Activated naive CD4-positive, alpha-beta T cell treated with anti-CD3 and anti-CD28 coated beads, Interleukin-2, amount 50 U/mL, for 72 hours (primary cell): ENCODE data around the gene ACSM5. TPM values are rescaled to one million over a fixed set of nuclear protein-coding genes. Genes with fewer than 3 reads are reported as not detected.
"Not testable (repeated sequence)": the region's sequence is repeated elsewhere in the genome, so short reads cannot be mapped to it uniquely, and the experiment has no call there.

ENCODE experiments used
- ATAC-seq, 2 donors: fragments of 150-1000 bp; cut with Tn5 transposase; 2 replicates each; pipeline ENCODE4 v1.10.0; 2021; ENCODE audit warnings: mild to moderate bottlenecking in 2 of 2, moderate library complexity in 2 of 2
- DNase-seq, 2 donors: peaks; one replicate each; pipeline ENCODE4 v3.0.0; 2021 to 2022; ENCODE audit warnings: low spot score in 2 of 2
- H3K27ac Mint-ChIP-seq, 2 donors: one replicate each; pipeline ENCODE4 v1.8.0; 2022; ENCODE audit warnings: mild to moderate bottlenecking in 2 of 2, mixed read lengths in 2 of 2
- H3K36me3 Mint-ChIP-seq, 2 donors: one replicate each; pipeline ENCODE4 v1.8.0; 2022; ENCODE audit warnings: mixed read lengths in 2 of 2
- H3K9me3 Mint-ChIP-seq, 2 donors: one replicate each; pipeline ENCODE4 v1.8.0; 2022; ENCODE audit warnings: mixed read lengths in 2 of 2
- total RNA-seq, 2 donors: library from RNA; stranded (reverse); gene quantifications; one replicate each; pipeline ENCODE4 v1.2.3, GENCODE V29; 2022

ACSM5 gene
- total RNA-seq, 2 donors from 2014 or later = not detected

- no peak for ATAC-seq
- Mint-ChIP-seq H3K27ac (no peak overlapping the region), H3K36me3 (no peaks in the 10 kb centered on the region), H3K9me3 (no peaks in the 10 kb centered on the region)
- no peak for DNase-seq
Measured at GRCh38 chr16:20393801-20394577, 15.3 kb upstream of the ACSM5 start.

GRCh38 chr16:20395946-20396345 is 13.4 kb upstream of the ACSM5 start:
- DNase-seq (no peak), ATAC-seq (no peak)
- H3K9me3 Mint-ChIP-seq = no peaks in the 10 kb centered on the region
- H3K27ac Mint-ChIP-seq = no peak overlapping the region
- no peaks in the 10 kb centered on the region for H3K36me3 Mint-ChIP-seq

GRCh38 chr16:20396846-20397467 is 12.4 kb upstream of the ACSM5 start:
- ATAC-seq = no peak
- H3K9me3 Mint-ChIP-seq = no peaks in the 10 kb centered on the region
- H3K27ac Mint-ChIP-seq = no peak overlapping the region
- H3K36me3 Mint-ChIP-seq = no peaks in the 10 kb centered on the region
- no peak for DNase-seq

- Mint-ChIP-seq H3K9me3 (no peaks in the 10 kb centered on the region), H3K27ac (no peak overlapping the region), H3K36me3 (no peaks in the 10 kb centered on the region)
- DNase-seq (no peak), ATAC-seq (no peak)
Measured at GRCh38 chr16:20397468-20398074, 11.8 kb upstream of the ACSM5 start.

- no peak overlapping the region for H3K27ac Mint-ChIP-seq
- no peaks in the 10 kb centered on the region for H3K36me3 Mint-ChIP-seq
- ATAC-seq (no peak), DNase-seq (no peak)
- H3K9me3 Mint-ChIP-seq = no peaks in the 10 kb centered on the region
Measured at GRCh38 chr16:20398603-20399002, 10.7 kb upstream of the ACSM5 start.

- no peak for ATAC-seq
- H3K27ac Mint-ChIP-seq = no peak overlapping the region
- no peaks in the 10 kb centered on the region for H3K36me3 Mint-ChIP-seq
- DNase-seq = no peak
- H3K9me3 Mint-ChIP-seq = no peaks in the 10 kb centered on the region
Measured at GRCh38 chr16:20399185-20399584, 10.1 kb upstream of the ACSM5 start.

GRCh38 chr16:20401066-20401465 is 8.3 kb upstream of the ACSM5 start:
- DNase-seq (no peak), ATAC-seq (no peak)
- Mint-ChIP-seq H3K36me3 (no peaks in the 10 kb centered on the region), H3K9me3 (no peaks in the 10 kb centered on the region), H3K27ac (no peak overlapping the region)

- ATAC-seq = no peak
- Mint-ChIP-seq H3K36me3 (no peaks in the 10 kb centered on the region), H3K9me3 (no peaks in the 10 kb centered on the region), H3K27ac (no peak overlapping the region)
- DNase-seq = no peak
Measured at GRCh38 chr16:20401475-20402016, 7.8 kb upstream of the ACSM5 start.

GRCh38 chr16:20402651-20403050 is 6.7 kb upstream of the ACSM5 start:
- ATAC-seq (no peak), DNase-seq (no peak)
- no peaks in the 10 kb centered on the region for H3K36me3 Mint-ChIP-seq
- peak overlapping the region in 1 of 2 donors; percentile 86 for H3K27ac Mint-ChIP-seq
- H3K9me3 Mint-ChIP-seq = no peaks in the 10 kb centered on the region

- Mint-ChIP-seq H3K36me3 (no peaks in the 10 kb centered on the region), H3K9me3 (no peaks in the 10 kb centered on the region), H3K27ac (no peak within 1 kb of the TSS)
- no peak for DNase-seq
- no peak for ATAC-seq
Measured at GRCh38 chr16:20404637-20405036, 4.7 kb upstream of the ACSM5 start, which contains the start of gene PDILT. PDILT (minus strand) TSS chr16:20404737; CDS start chr16:20399300, 5,437 bp downstream.

- H3K27ac Mint-ChIP-seq = no peak overlapping the region
- no peak for ATAC-seq
- no peak for DNase-seq
- no peaks in the 10 kb centered on the region for H3K36me3 Mint-ChIP-seq
- H3K9me3 Mint-ChIP-seq = no peaks in the 10 kb centered on the region
Measured at GRCh38 chr16:20410121-20410723, 888 bp downstream of the ACSM5 start.

GRCh38 chr16:20411055-20411454 is 1.7 kb downstream of the ACSM5 start:
- Mint-ChIP-seq H3K36me3 (no peaks in the 10 kb centered on the region), H3K27ac (no peak overlapping the region), H3K9me3 (no peaks in the 10 kb centered on the region)
- no peak for ATAC-seq
- no peak for DNase-seq

- H3K36me3 Mint-ChIP-seq = no peaks in the 10 kb centered on the region
- DNase-seq = no peak
- ATAC-seq = no peak
- H3K9me3 Mint-ChIP-seq = no peaks in the 10 kb centered on the region
- no peak overlapping the region for H3K27ac Mint-ChIP-seq
Measured at GRCh38 chr16:20415541-20415940, 6.2 kb downstream of the ACSM5 start.

GRCh38 chr16:20419093-20419492 is 9.8 kb downstream of the ACSM5 start:
- not testable (repeated sequence) for H3K36me3 Mint-ChIP-seq, ATAC-seq, H3K27ac Mint-ChIP-seq, DNase-seq, H3K9me3 Mint-ChIP-seq

- H3K9me3 Mint-ChIP-seq, ATAC-seq, DNase-seq, H3K27ac Mint-ChIP-seq, H3K36me3 Mint-ChIP-seq: not testable (repeated sequence)
Measured at GRCh38 chr16:20421748-20422147, 12.4 kb downstream of the ACSM5 start.

GRCh38 chr16:20423772-20424128 is 14.4 kb downstream of the ACSM5 start:
- not testable (repeated sequence) for H3K9me3 Mint-ChIP-seq, DNase-seq, ATAC-seq, H3K27ac Mint-ChIP-seq, H3K36me3 Mint-ChIP-seq
